ENCODE results near the gene SH2B2.
"Not testable (repeated sequence)": the region's sequence is repeated elsewhere in the genome, so short reads cannot be mapped to it uniquely, and the experiment has no call there.

SH2B2 gene

DNA sequence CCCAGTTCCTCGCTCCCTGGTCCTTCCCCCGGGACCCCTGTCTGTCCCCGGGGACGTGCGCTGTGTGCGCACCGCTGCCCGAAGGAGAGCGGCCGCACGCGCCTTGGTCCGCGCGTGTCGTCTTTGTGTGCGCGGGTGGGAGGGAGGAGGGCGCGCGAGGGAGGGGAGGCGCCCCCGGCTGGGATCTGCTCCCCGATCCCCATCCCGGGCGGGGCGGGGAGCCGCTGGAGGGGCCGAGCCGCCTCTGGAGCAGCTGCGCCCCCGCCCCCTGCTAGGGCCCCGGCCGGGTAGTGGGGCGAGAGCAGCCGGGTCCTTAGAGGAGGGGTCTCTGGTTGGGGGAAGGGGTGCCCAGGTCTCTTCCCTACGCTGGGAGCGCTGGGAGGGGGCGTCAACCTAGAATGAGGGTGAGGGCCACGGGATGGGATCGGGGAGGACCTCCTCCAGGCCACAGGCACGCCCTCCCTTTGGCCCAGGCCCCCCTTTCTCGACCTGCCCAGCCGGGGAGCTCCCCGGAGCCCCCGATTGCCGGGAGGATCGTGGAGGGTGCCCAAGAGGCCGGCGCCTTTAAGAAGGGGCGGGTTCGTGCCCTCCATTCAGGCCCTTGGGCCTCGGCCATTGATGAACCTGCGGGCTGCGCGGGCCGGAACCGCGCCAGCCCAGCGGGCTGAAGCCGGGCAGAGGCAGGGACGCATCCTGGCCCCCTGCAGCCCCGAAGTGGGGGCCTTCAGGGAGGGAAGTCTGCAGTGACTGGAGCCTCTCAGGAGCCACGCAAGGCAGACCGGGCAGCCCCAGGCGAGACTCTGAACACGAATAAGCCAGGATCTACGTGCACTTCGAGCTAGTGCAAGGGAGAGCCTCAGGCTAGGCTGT, 678 bp downstream of the SH2B2 start:
- no peak for DNase-seq (ENCODE audit: low read depth)

DNA sequence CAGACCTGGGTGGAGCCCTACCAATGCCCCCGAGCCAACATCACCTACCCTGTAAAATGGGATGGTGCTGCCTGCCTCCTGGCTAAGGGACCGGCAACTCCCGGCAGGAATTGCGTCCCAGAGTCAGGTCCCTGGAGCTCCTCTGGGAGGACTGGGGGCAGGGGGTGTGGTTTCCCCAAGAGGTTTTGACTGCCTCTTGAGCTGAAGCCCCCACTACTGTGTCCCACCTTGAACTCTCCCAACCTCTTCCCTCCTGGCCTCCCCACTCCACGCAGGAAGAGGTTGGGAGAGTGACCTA, 1.3 kb downstream of the SH2B2 start:
- no peak for DNase-seq (ENCODE audit: low read depth)

GRCh38 chr7:102288285-102288930, 1.7 kb downstream of the SH2B2 start:
- DNase-seq (ENCODE audit: low read depth), result no peak

GRCh38 chr7:102289057-102289456, 2.4 kb downstream of the SH2B2 start:
- no peak for DNase-seq (ENCODE audit: low read depth)

DNA sequence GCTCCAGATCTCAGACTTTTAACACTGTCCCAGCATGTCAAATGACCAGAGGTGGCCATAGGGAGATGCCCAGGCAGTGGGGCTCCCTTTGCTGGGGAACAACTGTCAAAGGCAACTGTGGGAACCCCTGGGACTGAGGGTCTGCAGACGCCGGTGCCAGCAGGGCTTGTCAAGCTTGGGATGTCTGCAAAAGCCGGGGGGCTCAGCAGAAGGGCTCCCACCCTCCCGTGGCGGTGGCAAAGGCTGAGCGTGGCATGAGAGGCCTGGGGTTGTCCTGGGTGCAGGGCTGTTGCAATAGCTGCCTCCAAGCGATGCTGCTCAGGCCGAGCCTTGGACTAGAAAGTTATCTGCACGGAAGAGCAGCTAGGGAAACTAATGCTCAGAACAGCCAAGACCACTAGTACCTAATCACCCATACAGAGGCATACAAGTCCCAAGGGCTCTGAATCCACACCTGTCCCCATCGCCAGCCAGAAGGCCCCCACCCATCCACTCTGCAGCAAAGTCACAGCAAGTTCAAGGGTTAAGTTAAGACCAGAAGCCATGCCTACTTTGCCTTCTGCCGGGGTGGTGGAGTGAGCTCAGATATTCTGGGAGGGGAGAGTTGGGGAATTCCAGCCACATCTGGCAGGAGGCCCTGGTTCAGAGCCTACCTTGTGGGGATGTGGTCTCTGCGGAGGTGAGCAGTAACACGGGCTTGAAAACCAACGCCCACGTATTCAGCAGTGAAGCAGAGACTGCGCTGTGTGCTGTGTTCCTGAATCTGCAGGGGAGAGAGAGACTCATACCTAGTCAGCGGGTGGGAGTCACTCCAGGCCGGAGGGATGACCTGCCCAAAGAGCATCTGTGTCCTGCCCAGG, 4.6 kb downstream of the SH2B2 start:
- DNase-seq (ENCODE audit: low read depth), result no peak

DNA sequence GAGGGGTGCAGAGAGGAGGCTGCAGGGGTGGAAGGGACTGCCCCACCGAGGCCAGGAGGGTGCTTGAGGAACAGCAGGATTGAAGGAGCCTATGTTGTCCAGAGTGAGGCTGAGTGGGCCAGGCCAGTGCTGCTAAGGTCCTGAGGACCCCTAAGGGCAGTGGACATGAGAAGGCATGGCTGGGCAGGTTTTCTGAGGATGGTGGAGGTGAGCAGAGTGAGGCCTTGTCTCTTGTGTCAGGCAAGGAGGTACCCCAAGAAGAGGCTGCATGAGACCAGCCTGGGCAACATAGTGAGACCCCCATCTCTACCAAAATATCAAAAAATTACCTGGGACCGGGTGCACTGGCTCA, 5.2 kb downstream of the SH2B2 start:
- DNase-seq (ENCODE audit: low read depth), result no peak

DNA sequence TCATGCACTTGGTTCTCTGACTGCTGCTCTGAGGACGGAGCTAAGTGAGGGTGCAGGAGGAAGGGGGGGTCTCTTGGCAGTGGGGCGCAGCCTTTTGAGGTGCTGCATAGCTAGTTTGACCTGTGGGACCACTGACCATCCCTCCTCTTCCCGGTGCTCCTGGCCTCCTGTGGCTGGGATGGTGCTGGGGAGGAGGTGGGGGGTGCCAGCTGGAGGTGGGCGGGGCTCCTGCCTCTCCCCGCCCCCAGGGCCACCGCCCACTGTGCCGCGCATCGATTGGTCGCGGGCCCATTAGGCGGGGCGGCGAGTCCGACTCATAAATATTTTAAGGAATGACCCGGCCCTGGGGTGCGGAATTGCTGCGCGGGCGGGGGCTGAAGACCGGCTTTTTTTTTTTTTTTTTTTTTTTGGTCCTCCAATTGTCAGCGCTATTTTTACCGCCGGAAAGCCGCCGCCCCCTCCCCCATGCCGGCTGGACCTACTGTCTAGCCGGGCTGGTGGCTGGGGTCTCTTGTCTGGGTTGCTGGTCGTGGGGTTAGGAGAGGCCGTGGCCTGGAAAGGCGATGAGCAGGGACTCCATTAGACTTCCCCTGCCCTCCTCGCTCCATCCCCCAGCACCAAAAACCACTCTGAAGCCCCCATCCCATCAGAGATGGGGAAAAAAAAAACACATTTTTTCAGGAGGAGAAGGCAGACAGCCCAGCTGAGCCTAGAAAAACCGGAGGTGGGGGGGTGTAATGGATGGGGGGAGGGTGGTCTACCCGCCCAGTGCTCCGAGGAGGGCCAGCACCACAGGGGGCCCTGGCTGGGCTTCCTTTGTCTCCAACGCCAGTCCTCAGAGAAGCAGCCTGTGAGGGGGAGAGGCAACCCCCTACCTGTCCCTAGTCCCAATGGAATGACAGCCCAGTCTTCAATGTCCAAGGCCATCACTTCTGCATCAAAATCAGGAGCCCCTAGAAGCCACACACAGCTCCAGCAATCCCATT, 6.4 kb downstream of the SH2B2 start:
- DNase-seq (ENCODE audit: low read depth), result no peak

DNA sequence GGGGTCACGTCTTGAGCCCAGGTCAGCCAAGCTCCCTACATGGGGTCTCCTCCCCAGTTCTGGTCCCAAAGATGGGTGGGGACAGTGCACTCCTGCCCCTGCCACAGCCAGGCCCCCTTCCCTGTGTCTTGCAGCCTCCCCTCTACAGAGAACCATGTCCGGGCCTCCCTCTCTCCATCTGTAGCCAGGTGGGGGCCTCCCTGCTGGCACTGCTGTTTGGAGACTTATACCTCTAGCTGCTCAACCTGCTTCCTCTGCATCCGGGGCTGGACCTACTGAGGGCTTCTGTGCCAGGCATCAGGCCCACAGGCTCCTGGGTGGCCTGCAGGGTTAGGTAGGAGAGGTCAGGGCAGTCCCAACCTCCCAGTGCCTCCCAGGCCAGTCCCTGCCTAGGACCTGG, 7.9 kb downstream of the SH2B2 start:
- DNase-seq (ENCODE audit: low read depth), result no peak

DNA sequence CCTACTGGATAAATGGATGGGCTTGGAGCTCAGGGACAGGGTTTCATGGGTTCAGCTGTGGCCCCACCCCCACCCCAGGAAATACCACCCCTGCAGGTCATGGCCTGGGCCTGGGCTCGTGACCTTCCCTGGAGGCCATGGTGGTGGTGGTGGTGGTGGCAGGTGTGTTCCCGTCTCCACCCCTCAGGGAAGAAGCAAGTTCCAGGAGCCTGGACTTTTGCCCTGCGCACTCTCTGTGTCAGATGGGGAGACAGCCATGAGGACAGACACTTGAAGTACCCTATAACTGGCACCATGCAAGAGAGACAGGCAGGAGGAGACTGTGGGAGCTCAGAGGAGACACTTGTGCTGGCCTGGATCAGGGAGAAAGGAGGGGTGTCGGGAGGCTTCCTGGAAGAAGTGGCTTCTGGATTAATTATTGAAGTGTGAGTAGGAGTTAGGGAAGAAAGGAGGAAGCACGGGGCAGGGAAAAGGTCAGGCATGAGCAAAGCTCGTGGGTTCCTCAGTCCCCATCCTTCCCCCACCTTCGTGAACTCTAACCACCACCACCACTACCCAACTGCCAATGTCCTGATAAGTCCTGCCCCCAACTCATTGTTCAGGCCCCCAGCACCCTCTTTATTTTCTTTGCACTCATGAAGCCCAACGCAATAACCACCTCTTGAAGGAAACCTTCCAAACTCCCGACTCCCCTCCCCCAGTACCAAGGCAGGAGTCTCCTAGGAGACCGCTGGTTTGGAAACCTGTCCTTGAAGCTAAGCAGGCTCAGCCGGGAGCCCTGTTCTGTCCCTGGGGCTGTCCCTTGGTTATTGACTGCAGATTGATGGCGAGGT, 8.9 kb downstream of the SH2B2 start:
- no peak for DNase-seq (ENCODE audit: low read depth)

- DNase-seq (ENCODE audit: low read depth), result no peak
Observed at GRCh38 chr7:102296179-102296438, 9.4 kb downstream of the SH2B2 start.

- DNase-seq (ENCODE audit: low read depth), result no peak
Observed at GRCh38 chr7:102296514-102296913, 9.8 kb downstream of the SH2B2 start.

GRCh38 chr7:102297487-102298218, 11.0 kb downstream of the SH2B2 start:
- DNase-seq (ENCODE audit: low read depth), result no peak

- no peak for DNase-seq (ENCODE audit: low read depth)
Observed at GRCh38 chr7:102300643-102301221, 14.1 kb downstream of the SH2B2 start.

DNA sequence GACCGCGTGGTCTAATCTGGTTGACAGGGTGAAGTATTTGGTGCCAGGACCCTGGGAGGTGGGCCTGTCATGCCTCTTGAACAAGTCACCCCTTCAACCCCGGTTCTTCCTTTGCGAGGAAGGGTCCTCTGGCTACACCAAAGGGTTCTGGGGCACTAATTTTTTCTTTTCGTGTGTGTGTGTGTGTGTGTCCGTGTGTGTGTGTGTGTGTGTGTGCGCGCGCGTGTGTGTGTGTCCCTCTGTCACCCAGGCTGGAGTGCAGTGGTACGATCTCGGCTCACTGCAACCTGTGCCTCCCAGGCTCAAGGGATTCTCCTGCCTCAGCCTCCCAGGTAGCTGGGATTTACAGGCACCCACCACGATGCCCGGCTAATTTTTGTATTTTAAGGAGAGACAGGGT, 14.7 kb downstream of the SH2B2 start:
- not testable (repeated sequence) for DNase-seq (ENCODE audit: low read depth)

GRCh38 chr7:102302025-102302424, 15.4 kb downstream of the SH2B2 start:
- DNase-seq (ENCODE audit: low read depth), result no peak

DNA sequence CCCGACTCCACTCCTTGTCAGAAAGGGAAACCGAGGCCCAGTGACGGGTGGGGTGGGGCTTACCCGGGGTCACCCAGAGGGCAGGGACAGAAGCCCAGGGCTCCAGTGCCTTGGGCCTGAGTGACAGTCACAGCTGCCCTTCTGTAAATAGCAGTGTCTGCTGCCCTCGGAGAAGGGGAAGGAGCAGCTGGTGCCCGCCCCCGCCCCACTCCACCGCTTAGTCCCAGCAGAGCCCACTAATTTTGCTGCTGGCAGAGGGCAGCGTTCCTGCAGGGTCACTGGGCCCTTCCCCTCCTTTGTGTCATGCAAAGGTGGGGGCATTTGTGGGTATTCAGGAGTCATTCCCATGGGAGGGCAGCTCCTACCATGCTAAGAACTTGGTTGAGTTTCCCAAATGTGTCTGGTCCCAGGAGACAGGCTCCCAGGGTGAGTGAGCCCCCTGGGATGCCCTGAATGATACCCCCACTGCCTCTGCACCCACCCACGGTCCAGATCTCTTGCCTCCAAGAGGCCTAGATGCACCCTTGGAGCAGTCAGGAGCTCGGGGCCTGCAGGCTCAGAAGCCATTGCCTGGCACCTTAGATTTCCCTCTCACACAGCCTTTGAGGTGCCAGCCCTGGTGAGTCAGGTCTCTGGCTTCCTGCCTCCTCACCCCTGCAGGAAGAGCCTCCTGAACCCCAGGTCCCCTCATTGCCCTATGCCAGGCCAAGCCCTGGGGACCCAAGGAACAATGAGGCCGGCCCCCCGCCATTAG, 17.2 kb downstream of the SH2B2 start:
- DNase-seq (ENCODE audit: low read depth), result no peak

DNA sequence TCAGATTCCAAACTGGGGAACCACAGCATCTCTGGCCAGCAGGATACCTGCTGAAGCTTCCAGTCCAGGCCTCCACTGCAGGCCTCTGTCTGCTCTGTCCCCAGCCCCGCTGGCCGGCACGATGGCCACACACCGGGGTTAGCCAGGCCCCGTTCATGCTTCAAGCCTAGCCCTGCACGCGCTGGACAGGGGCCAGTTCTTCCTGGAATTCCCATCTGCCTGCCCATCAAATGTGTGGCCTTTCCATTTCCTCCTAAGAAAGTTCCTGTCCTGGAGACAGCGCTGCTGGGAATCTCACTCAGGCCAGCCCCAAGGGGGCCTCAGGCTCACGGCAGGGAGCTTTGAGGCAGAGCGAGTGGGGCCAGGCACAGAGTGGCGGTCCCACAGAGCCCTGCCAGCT, 18.0 kb downstream of the SH2B2 start:
- no peak for DNase-seq (ENCODE audit: low read depth)

GRCh38 chr7:102305414-102306268, 19.0 kb downstream of the SH2B2 start:
- DNase-seq (ENCODE audit: low read depth), result no peak
